Transverse colon (tissue), 4 donors: Measurements from ENCODE around the gene SMIM36.

Experiments
- POLR2A ChIP-seq: fragments of 450-650 bp; IDR thresholded peaks from one replicate; pipeline ENCODE4 v1.6.1; 2016; ENCODE audit warnings: antibody characterized with exemption, mild to moderate bottlenecking, moderate library complexity
- POLR2AphosphoS5 ChIP-seq, 3 donors: sonication (generic); formaldehyde crosslinking; IDR thresholded peaks; one replicate each; pipeline ENCODE4 v1.6.1; 2016; ENCODE audit warnings: antibody characterized with exemption in 3 of 3
- TF ChIP-seq, protein P1 (sequence below), 5 experiments: fragments of 200-600 bp in 3 of 5; fragments of 450-650 bp in 2 of 5; sonication (generic) in 3 of 5; IDR thresholded peaks; 1 replicate in 2 of 5; 2 replicates in 3 of 5; pipeline ENCODE4 v1.5.1; 2016 to 2017; ENCODE audit warnings: antibody characterized with exemption in 5 of 5, inconsistent platforms in 3 of 5, mild to moderate bottlenecking in 2 of 5, moderate library complexity in 1 of 5

DNA sequence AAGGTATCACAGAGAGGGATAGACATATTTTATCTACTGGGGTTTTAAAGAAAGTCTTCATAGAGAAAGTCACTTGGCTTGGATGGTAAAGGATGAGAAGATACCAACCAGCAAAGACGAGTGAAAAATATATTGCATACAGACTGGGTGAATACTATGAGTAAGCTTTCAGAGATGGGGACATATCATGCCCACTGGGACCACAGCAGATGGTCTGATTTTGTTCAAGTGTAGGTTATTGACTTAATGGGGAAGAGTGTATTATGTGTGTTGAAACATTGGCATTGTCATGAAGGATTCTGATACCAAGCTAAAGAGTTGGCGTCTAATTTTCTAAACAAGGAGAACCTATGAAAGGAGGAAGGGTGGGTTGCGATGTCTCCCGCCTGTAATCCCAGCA is 75.8 kb downstream of the SMIM36 start:
- TF ChIP-seq, protein P1, sequence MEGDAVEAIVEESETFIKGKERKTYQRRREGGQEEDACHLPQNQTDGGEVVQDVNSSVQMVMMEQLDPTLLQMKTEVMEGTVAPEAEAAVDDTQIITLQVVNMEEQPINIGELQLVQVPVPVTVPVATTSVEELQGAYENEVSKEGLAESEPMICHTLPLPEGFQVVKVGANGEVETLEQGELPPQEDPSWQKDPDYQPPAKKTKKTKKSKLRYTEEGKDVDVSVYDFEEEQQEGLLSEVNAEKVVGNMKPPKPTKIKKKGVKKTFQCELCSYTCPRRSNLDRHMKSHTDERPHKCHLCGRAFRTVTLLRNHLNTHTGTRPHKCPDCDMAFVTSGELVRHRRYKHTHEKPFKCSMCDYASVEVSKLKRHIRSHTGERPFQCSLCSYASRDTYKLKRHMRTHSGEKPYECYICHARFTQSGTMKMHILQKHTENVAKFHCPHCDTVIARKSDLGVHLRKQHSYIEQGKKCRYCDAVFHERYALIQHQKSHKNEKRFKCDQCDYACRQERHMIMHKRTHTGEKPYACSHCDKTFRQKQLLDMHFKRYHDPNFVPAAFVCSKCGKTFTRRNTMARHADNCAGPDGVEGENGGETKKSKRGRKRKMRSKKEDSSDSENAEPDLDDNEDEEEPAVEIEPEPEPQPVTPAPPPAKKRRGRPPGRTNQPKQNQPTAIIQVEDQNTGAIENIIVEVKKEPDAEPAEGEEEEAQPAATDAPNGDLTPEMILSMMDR (IDR thresholded peaks at IDR 0.05) = no peak
- TF ChIP-seq POLR2A (no peak), POLR2AphosphoS5 (IDR thresholded peaks at IDR 0.05) (no peak)
